Liver (tissue), 9 donors: ENCODE results near the gene AKT1S1. TPM values are rescaled to one million over a fixed set of nuclear protein-coding genes. Genes with fewer than 3 reads are reported as not detected.

ENCODE experiments used
- DNase-seq: peaks from one replicate; pipeline ENCODE4 v3.0.0-alpha.2; 2017; ENCODE audit warnings: low spot score
- H3K27ac ChIP-seq, 2 donors: one replicate each; pipeline ENCODE4 v1.7.0; 2013; ENCODE audit warnings: inconsistent platforms in 2 of 2, low read length in 2 of 2, control low read depth in 1 of 2, low read depth in 1 of 2, mild to moderate bottlenecking in 1 of 2
- H3K27me3 ChIP-seq, 4 donors: one replicate each; pipeline versions ENCODE4 v1.6.1 to v1.7.0; 2013; ENCODE audit warnings: low read length in 3 of 4, inconsistent platforms in 1 of 4, mild to moderate bottlenecking in 1 of 4, moderate library complexity in 1 of 4; ENCODE audit not compliant: control insufficient read depth in 4 of 4, insufficient read depth in 4 of 4
- H3K36me3 ChIP-seq, 4 donors: one replicate each; pipeline versions ENCODE4 v1.6.1 to v1.7.0; 2013; ENCODE audit warnings: low read length in 3 of 4, mild to moderate bottlenecking in 3 of 4, low read depth in 1 of 4, moderate library complexity in 1 of 4; ENCODE audit not compliant: control insufficient read depth in 4 of 4, insufficient read depth in 3 of 4
- H3K4me1 ChIP-seq, 4 donors: one replicate each; pipeline versions ENCODE4 v1.6.1 to v1.7.0; 2013; ENCODE audit warnings: low read length in 3 of 4, mild to moderate bottlenecking in 3 of 4, moderate library complexity in 1 of 4; ENCODE audit not compliant: control insufficient read depth in 4 of 4, insufficient read depth in 4 of 4
- H3K4me3 ChIP-seq, 3 donors: one replicate each; pipeline versions ENCODE4 v1.6.1 to v1.7.0; 2013; ENCODE audit warnings: low read length in 3 of 3, control low read depth in 1 of 3, low read depth in 1 of 3, mild to moderate bottlenecking in 1 of 3
- H3K9ac ChIP-seq, 2 donors: one replicate each; pipeline ENCODE4 v1.7.0; 2013; ENCODE audit warnings: low read length in 2 of 2, mild to moderate bottlenecking in 2 of 2, moderate library complexity in 2 of 2, control low read depth in 1 of 2, low read depth in 1 of 2
- H3K9me3 ChIP-seq, 4 donors: one replicate each; pipeline versions ENCODE4 v1.6.1 to v1.7.0; 2013; ENCODE audit warnings: low read length in 3 of 4; ENCODE audit not compliant: control insufficient read depth in 4 of 4
- ATF3 ChIP-seq: IDR thresholded peaks from 2 replicates; pipeline ENCODE4 v1.6.1; 2016; ENCODE audit warnings: antibody characterized with exemption
- EGR1 ChIP-seq, 2 donors: IDR thresholded peaks; 2 replicates each; pipeline ENCODE4 v1.6.1; 2016 to 2018; ENCODE audit warnings: antibody characterized with exemption in 2 of 2, low read depth in 2 of 2
- FOXA1 ChIP-seq: IDR thresholded peaks from 2 replicates; pipeline ENCODE4 v1.6.1; 2016; ENCODE audit warnings: antibody characterized with exemption
- FOXA2 ChIP-seq: IDR thresholded peaks from 2 replicates; pipeline ENCODE4 v1.6.1; 2016; ENCODE audit warnings: antibody characterized with exemption
- HNF4A ChIP-seq, 2 donors: conservative IDR thresholded peaks; 2 replicates each; pipeline ENCODE4 v1.6.1; 2016; ENCODE audit warnings: antibody characterized with exemption in 2 of 2, mild to moderate bottlenecking in 2 of 2
- HNF4G ChIP-seq: IDR thresholded peaks from 2 replicates; pipeline ENCODE4 v1.6.1; 2016; ENCODE audit warnings: antibody characterized with exemption
- JUND ChIP-seq, 2 donors: IDR thresholded peaks; 2 replicates each; pipeline ENCODE4 v1.6.1; 2016; ENCODE audit warnings: antibody characterized with exemption in 2 of 2
- MAX ChIP-seq: IDR thresholded peaks from 2 replicates; pipeline ENCODE4 v1.6.1; 2016; ENCODE audit warnings: antibody characterized with exemption
- NR2F2 ChIP-seq: IDR thresholded peaks from 2 replicates; pipeline ENCODE4 v1.6.1; 2016; ENCODE audit warnings: antibody characterized with exemption
- RAD21 ChIP-seq, 2 donors: IDR thresholded peaks; 2 replicates each; pipeline ENCODE4 v1.6.1; 2016; ENCODE audit warnings: antibody characterized with exemption in 2 of 2, mild to moderate bottlenecking in 2 of 2
- REST ChIP-seq: IDR thresholded peaks from 2 replicates; pipeline ENCODE4 v1.6.1; 2016; ENCODE audit warnings: antibody characterized with exemption, mild to moderate bottlenecking
- RXRA ChIP-seq, 2 donors: IDR thresholded peaks; 2 replicates each; pipeline ENCODE4 v1.6.1; 2017 to 2018; ENCODE audit warnings: antibody characterized with exemption in 2 of 2, mild to moderate bottlenecking in 1 of 2
- SP1 ChIP-seq: IDR thresholded peaks from 2 replicates; pipeline ENCODE4 v1.6.1; 2018; ENCODE audit warnings: antibody characterized with exemption, mild to moderate bottlenecking
- TAF1 ChIP-seq: conservative IDR thresholded peaks from 2 replicates; pipeline ENCODE4 v1.6.1; 2016; ENCODE audit warnings: antibody characterized with exemption, mild to moderate bottlenecking
- YY1 ChIP-seq: IDR thresholded peaks from 2 replicates; pipeline ENCODE4 v1.6.1; 2016; ENCODE audit warnings: antibody characterized with exemption, mild to moderate bottlenecking
- ZBTB33 ChIP-seq: IDR thresholded peaks from 2 replicates; pipeline ENCODE4 v1.6.1; 2016; ENCODE audit warnings: antibody characterized with exemption
- WGBS: extraction: QIAGEN DNeasy Blood & Tissue Kit; methylation state at CpG from one replicate; pipeline ENCODE4 v1.1.7; 2013; 5-methylcytosine and 5-hydroxymethylcytosine counted together
- polyA plus RNA-seq, 2 donors: library from polyadenylated mRNA; stranded (reverse) in 1 of 2; unstranded in 1 of 2; fragments of 200-250 nt in 1 of 2; fragments of >200 nt in 1 of 2; fragmentation: Nextera tagmentation in 1 of 2; extraction: Ambion mirVana in 1 of 2; gene quantifications; one replicate each; pipeline versions ENCODE4 v1.2.1 to v1.2.3, GENCODE V29; 2013 to 2015
- total RNA-seq, 2 donors: library from RNA; depleted of rRNA; stranded (reverse); fragments of >200 nt; gene quantifications; one replicate each; pipeline ENCODE4 v1.2.3, GENCODE V29; 2014
- donor health status: healthy.
- donor health status: healthy.
- donor health status: healthy.
- donor health status: healthy.
- donor health status: healthy.

AKT1S1 gene
- total and polyA plus RNA-seq, 4 donors, result 6.8 to 43.9 (median 12.9) TPM

- H3K36me3 ChIP-seq, result peaks cover 9 to 46% (median 26%) of the 10 kb centered on the region in 4 donors
These were observed 40.2 kb downstream of the AKT1S1 start for GRCh38 chr19:49837009-49837310.

GRCh38 chr19:49836176-49837008 is 40.8 kb downstream of the AKT1S1 start:
- Histone ChIP-seq H3K4me1 (no peaks in the 10 kb centered on the region), H3K36me3 (peaks cover 9 to 50% (median 27%) of the 10 kb centered on the region in 4 donors), H3K27ac (no peak overlapping the region), H3K27me3 (no peaks in the 10 kb centered on the region), H3K4me3 (no peak overlapping the region), H3K9ac (no peak overlapping the region), H3K9me3 (no peaks in the 10 kb centered on the region)
- 97% methylated on average over 20 of the region's 20 CpGs for WGBS
- DNase-seq, result no peak
- no peak for TF ChIP-seq RXRA (IDR thresholded peaks at IDR 0.05)
- no peak for TF ChIP-seq EGR1 (IDR thresholded peaks at IDR 0.05; ENCODE audit: low read depth in 2 of 2)
- no peak for TF ChIP-seq SP1
- TF ChIP-seq YY1, result no peak
- TF ChIP-seq RAD21 (IDR thresholded peaks at IDR 0.05), result no peak
- no peak for TF ChIP-seq REST
- TF ChIP-seq HNF4G, result no peak
- no peak for TF ChIP-seq TAF1
- no peak for TF ChIP-seq ZBTB33
- TF ChIP-seq JUND (IDR thresholded peaks at IDR 0.05), result no peak
- TF ChIP-seq MAX, result no peak
- TF ChIP-seq FOXA2, result no peak
- TF ChIP-seq FOXA1, result no peak
- no peak for TF ChIP-seq HNF4A (conservative IDR thresholded peaks at IDR 0.05)
- TF ChIP-seq ATF3, result no peak
- no peak for TF ChIP-seq NR2F2

More at GRCh38 chr19:49837009-49837310, 40.2 kb downstream of the AKT1S1 start:
- no peak overlapping the region for H3K27ac ChIP-seq
- TF ChIP-seq RAD21 (IDR thresholded peaks at IDR 0.05) (no peak), MAX (no peak), SP1 (no peak), EGR1 (IDR thresholded peaks at IDR 0.05; ENCODE audit: low read depth in 2 of 2) (no peak), JUND (IDR thresholded peaks at IDR 0.05) (no peak), FOXA1 (no peak), HNF4G (no peak), REST (no peak)
- H3K4me3 ChIP-seq, result no peak overlapping the region
- H3K9me3 ChIP-seq, result no peaks in the 10 kb centered on the region
- H3K9ac ChIP-seq, result no peak overlapping the region
- H3K27me3 ChIP-seq, result no peaks in the 10 kb centered on the region
- no peaks in the 10 kb centered on the region for H3K4me1 ChIP-seq
- WGBS, result 94% methylated on average over 5 of the region's 5 CpGs
- no peak for DNase-seq
